KBM-7 (cell line): ENCODE results near the gene GPATCH4.
"Not testable (repeated sequence)": the region's sequence is repeated elsewhere in the genome, so short reads cannot be mapped to it uniquely, and the experiment has no call there.

Source experiments
- DNase-seq: peaks from one replicate; pipeline ENCODE4 v3.0.0-alpha.2; 2015
- in situ Hi-C: fragments of 300-500 bp; cut with MboI; formaldehyde crosslinking; loops from 2 replicates; pipeline ENCODE4 v1.14.3; 2020; ENCODE audit warnings: low sequenced_read_pairs, low pct_unique_long_range_greater_than_20kb, mixed read lengths

GPATCH4 gene

DNA sequence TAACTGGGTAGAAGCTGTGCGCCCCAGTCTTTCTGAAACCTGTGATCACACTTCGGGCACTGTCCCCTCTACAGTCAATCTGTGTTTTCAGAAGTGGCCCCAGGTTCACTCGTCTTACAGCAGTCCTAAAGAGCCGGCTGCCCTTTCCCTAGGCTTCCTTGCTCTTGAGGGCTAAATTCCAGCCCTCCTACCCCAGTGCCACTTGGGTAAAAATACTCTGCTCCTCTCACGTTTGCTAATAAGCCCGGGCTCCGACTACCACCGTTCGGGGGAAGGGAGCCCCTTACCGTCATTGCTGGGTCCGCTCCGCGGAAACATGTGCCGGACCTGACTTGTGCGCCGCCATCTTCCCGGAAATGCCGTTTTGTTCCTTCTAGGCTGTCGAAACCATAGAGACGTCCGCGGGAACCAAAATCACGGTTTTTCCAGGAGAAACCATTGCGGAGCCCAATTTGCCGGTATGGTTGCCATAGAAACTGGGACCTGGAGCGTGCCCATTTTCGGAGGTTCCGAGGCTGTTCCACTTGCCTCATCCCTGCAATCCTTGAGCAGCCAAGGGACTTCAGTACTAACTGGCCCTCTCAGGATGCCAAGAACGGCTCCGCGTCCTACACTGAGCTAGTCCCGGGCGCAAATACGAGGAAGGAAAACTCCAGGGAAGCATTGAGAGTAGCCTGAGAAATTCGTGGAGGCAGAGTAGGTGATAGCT, at the start of gene GPATCH4:
GPATCH4 (minus strand) TSS at position 358 of the 709 bp plus-strand sequence.
- in situ Hi-C loops, result no loop called here

GRCh38 chr1:156648951-156649350, 47.7 kb upstream of the GPATCH4 start:
- DNase-seq, result no peak
- in situ Hi-C loops, result no loop called here

More for the DNA sequence above, at the start of gene GPATCH4:
- DNase-seq, result peak; percentile 87

DNA sequence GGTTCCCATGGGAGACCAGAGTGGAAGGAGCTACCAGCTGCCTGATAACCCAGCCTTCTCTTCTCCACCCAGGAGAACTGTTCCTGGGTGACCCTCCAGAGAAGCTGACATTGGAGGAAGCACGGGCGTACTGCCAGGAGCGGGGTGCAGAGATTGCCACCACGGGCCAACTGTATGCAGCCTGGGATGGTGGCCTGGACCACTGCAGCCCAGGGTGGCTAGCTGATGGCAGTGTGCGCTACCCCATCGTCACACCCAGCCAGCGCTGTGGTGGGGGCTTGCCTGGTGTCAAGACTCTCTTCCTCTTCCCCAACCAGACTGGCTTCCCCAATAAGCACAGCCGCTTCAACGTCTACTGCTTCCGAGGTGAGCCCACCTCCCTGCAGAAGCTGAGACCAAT, 47.2 kb upstream of the GPATCH4 start:
- DNase-seq, result no peak
- in situ Hi-C loops, result no loop called here

- no peak for DNase-seq
- in situ Hi-C loops, result no loop called here
Measured at GRCh38 chr1:156647351-156647750, 46.1 kb upstream of the GPATCH4 start.

DNA sequence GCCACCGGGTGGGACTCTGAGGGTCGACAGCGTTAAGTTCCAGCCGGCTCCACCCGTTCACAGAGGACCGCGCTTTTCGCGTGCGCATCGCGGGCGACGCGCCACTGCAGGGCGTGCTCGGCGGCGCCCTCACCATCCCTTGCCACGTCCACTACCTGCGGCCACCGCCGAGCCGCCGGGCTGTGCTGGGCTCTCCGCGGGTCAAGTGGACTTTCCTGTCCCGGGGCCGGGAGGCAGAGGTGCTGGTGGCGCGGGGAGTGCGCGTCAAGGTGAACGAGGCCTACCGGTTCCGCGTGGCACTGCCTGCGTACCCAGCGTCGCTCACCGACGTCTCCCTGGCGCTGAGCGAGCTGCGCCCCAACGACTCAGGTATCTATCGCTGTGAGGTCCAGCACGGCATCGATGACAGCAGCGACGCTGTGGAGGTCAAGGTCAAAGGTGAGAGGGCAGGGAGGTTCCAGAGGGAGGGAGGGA, 45.5 kb upstream of the GPATCH4 start:
- in situ Hi-C loops, result no loop called here

GRCh38 chr1:156645666-156646065, 44.4 kb upstream of the GPATCH4 start:
- in situ Hi-C loops, result no loop called here
- DNase-seq, result no peak

More for the DNA sequence above, 45.5 kb upstream of the GPATCH4 start:
- no peak for DNase-seq

DNA sequence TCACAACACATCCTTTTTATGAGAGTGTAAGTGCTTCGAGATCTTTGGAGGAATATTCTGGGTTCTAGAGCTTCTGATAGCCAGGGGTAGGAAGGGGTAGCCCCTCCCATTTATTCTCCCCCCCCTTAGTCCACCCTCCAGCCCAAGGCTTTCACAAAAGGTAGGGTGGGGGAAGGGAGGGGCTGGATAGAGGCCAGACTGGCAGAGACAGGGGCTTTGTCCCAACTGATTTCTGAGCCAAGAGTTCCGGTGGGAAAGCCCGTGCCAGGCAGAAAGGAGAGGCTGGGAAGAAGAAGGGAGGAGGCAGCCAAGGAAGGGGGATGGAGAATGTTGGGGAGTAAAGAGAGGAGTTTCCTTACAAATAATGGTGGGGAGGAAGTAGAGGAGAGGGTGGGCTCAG, 43.8 kb upstream of the GPATCH4 start:
- in situ Hi-C loops, result no loop called here

GRCh38 chr1:156644640-156645039, 43.4 kb upstream of the GPATCH4 start:
- DNase-seq, result no peak
- in situ Hi-C loops, result no loop called here

More for the DNA sequence above, 43.8 kb upstream of the GPATCH4 start:
- DNase-seq, result no peak

- in situ Hi-C loops, result no loop called here
- no peak for DNase-seq
Measured at GRCh38 chr1:156644146-156644545, 42.9 kb upstream of the GPATCH4 start.

- in situ Hi-C loops, result no loop called here
- DNase-seq, result peak; percentile 83
Measured at GRCh38 chr1:156643778-156644092, 42.5 kb upstream of the GPATCH4 start.

- DNase-seq, result no peak
- in situ Hi-C loops, result no loop called here
Measured at GRCh38 chr1:156643049-156643777, 41.9 kb upstream of the GPATCH4 start.

GRCh38 chr1:156642265-156643048, 41.2 kb upstream of the GPATCH4 start:
- in situ Hi-C loops, result no loop called here
- DNase-seq, result no peak

- no peak for DNase-seq
- in situ Hi-C loops, result no loop called here
Measured at GRCh38 chr1:156641761-156642264, 40.5 kb upstream of the GPATCH4 start, which contains the start of gene BCAN. Gene BCAN, plus strand, starts transcription at chr1:156642117. Its CDS starts 3,938 bp downstream, at chr1:156646055.

DNA sequence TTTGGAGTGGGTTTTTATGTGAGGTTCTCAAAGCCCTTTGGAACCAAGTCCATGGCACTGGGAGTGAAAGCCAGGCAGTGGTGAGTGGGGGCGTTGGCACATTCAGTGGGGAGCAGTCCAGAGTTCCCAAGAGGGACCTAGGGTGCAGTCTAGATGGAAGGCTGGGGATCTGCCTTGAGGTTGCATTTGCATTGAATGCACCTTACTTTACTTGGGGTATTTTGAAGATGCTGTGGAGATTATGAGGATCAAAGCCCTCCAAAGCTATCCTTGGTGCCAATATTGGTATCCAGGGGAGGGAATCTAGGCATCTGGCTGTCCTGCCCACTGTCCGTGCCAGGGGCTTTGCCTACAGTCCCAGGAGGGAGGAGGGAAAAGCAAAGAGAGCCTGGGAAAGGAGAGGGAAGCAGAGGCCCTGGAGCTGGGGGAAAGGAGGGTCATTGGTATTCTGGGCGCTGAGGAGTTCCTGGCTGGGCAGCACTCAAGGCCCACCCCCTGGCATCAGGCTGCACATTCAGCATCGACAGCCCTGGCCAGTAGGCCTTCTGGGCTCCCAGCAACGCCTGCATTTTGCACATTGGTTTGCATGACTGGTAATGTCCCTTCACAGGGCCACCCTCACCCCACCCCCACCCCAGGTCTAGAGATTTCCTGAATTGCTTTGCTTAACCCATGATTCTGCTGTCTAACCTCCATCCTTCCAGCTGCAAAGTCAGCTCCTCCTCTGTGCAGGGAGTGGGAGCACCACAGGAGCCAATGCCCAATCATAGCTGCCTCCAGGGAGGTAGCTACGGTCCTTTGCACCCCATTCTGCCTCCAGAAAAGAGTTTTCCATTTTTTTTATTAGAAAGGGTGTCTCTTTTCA, 39.8 kb upstream of the GPATCH4 start:
- no peak for DNase-seq
- in situ Hi-C loops, result no loop called here

GRCh38 chr1:156639601-156640101, 38.4 kb upstream of the GPATCH4 start:
- DNase-seq, result no peak
- in situ Hi-C loops, result no loop called here

- no peak for DNase-seq
- in situ Hi-C loops, result no loop called here
Measured at GRCh38 chr1:156638189-156638985, 37.1 kb upstream of the GPATCH4 start.

- in situ Hi-C loops, result no loop called here
- DNase-seq, result no peak
Measured at GRCh38 chr1:156632355-156632754, 31.1 kb upstream of the GPATCH4 start.

DNA sequence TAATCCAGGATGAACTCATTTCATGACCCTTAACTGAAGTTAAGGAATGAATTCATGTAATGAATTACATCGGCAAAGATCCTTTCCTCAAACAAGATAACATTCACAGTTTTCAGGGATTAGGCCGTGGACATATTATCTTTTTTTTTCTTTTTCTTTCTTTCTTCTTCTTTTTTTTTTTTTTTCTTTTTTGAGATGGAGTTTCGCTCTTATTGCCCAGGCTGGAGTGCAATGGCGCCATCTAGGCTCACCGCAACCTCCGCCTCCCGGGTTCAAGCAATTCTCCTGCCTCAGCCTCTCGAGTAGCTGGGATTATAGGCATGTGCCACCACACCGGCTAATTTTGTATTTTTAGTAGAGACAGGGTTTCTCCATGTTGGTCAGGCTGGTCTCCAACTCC, 29.9 kb upstream of the GPATCH4 start:
- DNase-seq, in situ Hi-C loops: not testable (repeated sequence)
